ENCODE data around the gene CASP7.

GRCh38 chr10:113739031-113739430 lies 59.3 kb downstream of the CASP7 start:
- TF ChIP-seq CTCF (conservative IDR thresholded peaks at IDR 0.05 in 1 of 2, IDR thresholded peaks at IDR 0.05 in 1 of 2; ENCODE audit: extremely low read depth in 1 of 2, insufficient read depth in 1 of 2, low read depth in 1 of 2, low read length in 2 of 2): no peak
- no peak for TF ChIP-seq EZH2 (IDR thresholded peaks at IDR 0.05; ENCODE audit: borderline replicate concordance, low read length)

All from mammary epithelial cell (primary cell).